Adrenal gland (tissue), 5 donors: ENCODE results near the gene IL4R.

ENCODE experiments used
- POLR2A ChIP-seq, 2 donors: fragments of 450-650 bp; IDR thresholded peaks; one replicate each; pipeline ENCODE4 v1.6.1; 2017; ENCODE audit warnings: antibody characterized with exemption in 2 of 2, mild to moderate bottlenecking in 2 of 2, moderate library complexity in 1 of 2
- TF ChIP-seq, protein P1 (sequence below), 6 experiments: fragments of 450-650 bp in 4 of 6; fragments of 200-600 bp in 2 of 6; sonication (generic) in 1 of 6; IDR thresholded peaks; 1 replicate in 5 of 6; 2 replicates in 1 of 6; pipeline versions ENCODE4 v1.5.1 to v1.8.0; 2016 to 2021; ENCODE audit warnings: antibody characterized with exemption in 6 of 6, mild to moderate bottlenecking in 2 of 6, moderate library complexity in 1 of 6
- donor health status: DM: no; HTN: no; CAD: no.

DNA sequence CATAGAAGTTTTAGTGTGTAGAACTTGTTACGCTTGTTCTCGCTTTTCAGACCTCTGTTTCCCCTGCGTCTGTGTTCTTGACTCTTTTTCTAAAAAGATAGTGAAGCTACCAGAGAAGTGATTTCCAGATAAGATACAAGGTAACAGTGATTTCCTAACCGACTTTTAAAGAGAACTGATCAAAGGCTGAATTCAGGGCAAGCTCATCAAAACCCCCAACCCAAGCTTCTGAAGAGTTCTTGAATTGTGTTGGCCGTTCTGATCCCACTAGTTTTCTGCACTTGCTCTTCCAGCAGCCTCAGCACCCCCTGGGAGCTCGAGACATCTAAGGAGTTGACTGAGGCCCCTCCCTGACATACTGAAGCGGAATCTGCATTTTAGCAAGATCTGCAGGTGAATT, 32.5 kb upstream of the IL4R start:
- TF ChIP-seq, protein P1, sequence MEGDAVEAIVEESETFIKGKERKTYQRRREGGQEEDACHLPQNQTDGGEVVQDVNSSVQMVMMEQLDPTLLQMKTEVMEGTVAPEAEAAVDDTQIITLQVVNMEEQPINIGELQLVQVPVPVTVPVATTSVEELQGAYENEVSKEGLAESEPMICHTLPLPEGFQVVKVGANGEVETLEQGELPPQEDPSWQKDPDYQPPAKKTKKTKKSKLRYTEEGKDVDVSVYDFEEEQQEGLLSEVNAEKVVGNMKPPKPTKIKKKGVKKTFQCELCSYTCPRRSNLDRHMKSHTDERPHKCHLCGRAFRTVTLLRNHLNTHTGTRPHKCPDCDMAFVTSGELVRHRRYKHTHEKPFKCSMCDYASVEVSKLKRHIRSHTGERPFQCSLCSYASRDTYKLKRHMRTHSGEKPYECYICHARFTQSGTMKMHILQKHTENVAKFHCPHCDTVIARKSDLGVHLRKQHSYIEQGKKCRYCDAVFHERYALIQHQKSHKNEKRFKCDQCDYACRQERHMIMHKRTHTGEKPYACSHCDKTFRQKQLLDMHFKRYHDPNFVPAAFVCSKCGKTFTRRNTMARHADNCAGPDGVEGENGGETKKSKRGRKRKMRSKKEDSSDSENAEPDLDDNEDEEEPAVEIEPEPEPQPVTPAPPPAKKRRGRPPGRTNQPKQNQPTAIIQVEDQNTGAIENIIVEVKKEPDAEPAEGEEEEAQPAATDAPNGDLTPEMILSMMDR (IDR thresholded peaks at IDR 0.05) = no peak
- TF ChIP-seq POLR2A (IDR thresholded peaks at IDR 0.05) = no peak
